OCI-LY1 (cell line): ENCODE results near the gene MYBPC3.
A peak's percentile ranks its signal among the peaks of the same experiment; 100 is the strongest.

Experiments
- H2AFZ ChIP-seq: fragments of 200-600 bp; sonication (generic), shearing (Covaris generic); 2 replicates; pipeline ENCODE4 v1.6.0; 2014; ENCODE audit warnings: antibody characterized with exemption, mild to moderate bottlenecking, low read length
- H3F3A ChIP-seq: fragments of 200-600 bp; sonication (generic), shearing (Covaris generic); 2 replicates; pipeline ENCODE4 v1.6.0; 2014; ENCODE audit warnings: mild to moderate bottlenecking, antibody characterized with exemption, low read length, moderate library complexity; ENCODE audit not compliant: insufficient read depth
- H3K27ac ChIP-seq: fragments of 200-600 bp; sonication (generic); 2 replicates; pipeline ENCODE4 v1.5.1; 2014; ENCODE audit warnings: low read length, mixed run types, mild to moderate bottlenecking, low read depth; ENCODE audit not compliant: poor library complexity, severe bottlenecking
- H3K27me3 ChIP-seq: fragments of 200-600 bp; sonication (generic); 2 replicates; pipeline ENCODE4 v1.6.0; 2014; ENCODE audit warnings: antibody characterized with exemption, mild to moderate bottlenecking, low read length, moderate library complexity; ENCODE audit not compliant: insufficient read depth
- H3K36me3 ChIP-seq: fragments of 200-600 bp; sonication (generic); 2 replicates; pipeline ENCODE4 v1.6.1; 2014; ENCODE audit warnings: mild to moderate bottlenecking, antibody characterized with exemption, low read length, moderate library complexity, mixed read lengths; ENCODE audit not compliant: insufficient read depth
- H3K4me1 ChIP-seq: fragments of 200-600 bp; sonication (generic); 2 replicates; pipeline ENCODE4 v1.5.1; 2014; ENCODE audit warnings: mild to moderate bottlenecking, low read length, moderate library complexity; ENCODE audit not compliant: insufficient read depth, severe bottlenecking
- H3K4me2 ChIP-seq: fragments of 200-600 bp; sonication (generic), shearing (Covaris generic); 2 replicates; pipeline ENCODE4 v1.6.1; 2014; ENCODE audit warnings: low read length
- H3K4me3 ChIP-seq: fragments of 200-600 bp; sonication (generic); 2 replicates; pipeline ENCODE4 v1.5.1; 2014; ENCODE audit warnings: low read length, low read depth, mild to moderate bottlenecking, mixed read lengths; ENCODE audit not compliant: poor library complexity, severe bottlenecking
- H3K79me2 ChIP-seq: fragments of 200-600 bp; shearing (Covaris generic); 2 replicates; pipeline ENCODE4 v1.6.1; 2016; ENCODE audit warnings: mixed run types, low read length, mixed read lengths; ENCODE audit not compliant: insufficient read depth
- H3K9ac ChIP-seq: fragments of 200-600 bp; sonication (generic), shearing (Covaris generic); 2 replicates; pipeline ENCODE4 v1.6.1; 2014; ENCODE audit warnings: mild to moderate bottlenecking, low read length, mixed read lengths
- H3K9me2 ChIP-seq: fragments of 200-600 bp; sonication (generic), shearing (Covaris generic); 2 replicates; pipeline ENCODE4 v1.6.1; 2014; ENCODE audit warnings: low read depth, mild to moderate bottlenecking, low read length, mixed read lengths
- H3K9me3 ChIP-seq: fragments of 200-600 bp; shearing (Covaris generic); 2 replicates; pipeline ENCODE4 v1.6.1; 2014; ENCODE audit warnings: low read length, mixed read lengths
- H4K20me1 ChIP-seq: fragments of 200-600 bp; sonication (generic), shearing (Covaris generic); 2 replicates; pipeline ENCODE4 v1.6.0; 2016; ENCODE audit warnings: mild to moderate bottlenecking, low read length; ENCODE audit not compliant: insufficient read depth
- EZH2 ChIP-seq: fragments of 200-600 bp; sonication (generic), shearing (Covaris generic); IDR thresholded peaks from 2 replicates; pipeline ENCODE4 v1.8.0; 2017; ENCODE audit warnings: borderline replicate concordance, mixed run types, mild to moderate bottlenecking, antibody characterized with exemption, low read length, moderate library complexity, mixed read lengths
- TF ChIP-seq, protein P1 (sequence below): fragments of 200-600 bp; sonication (generic), shearing (Covaris generic); IDR thresholded peaks from 2 replicates; pipeline ENCODE4 v1.5.1; 2017; ENCODE audit warnings: mild to moderate bottlenecking, antibody characterized with exemption, low read length, moderate library complexity, mixed read lengths

The MYBPC3 gene

DNA sequence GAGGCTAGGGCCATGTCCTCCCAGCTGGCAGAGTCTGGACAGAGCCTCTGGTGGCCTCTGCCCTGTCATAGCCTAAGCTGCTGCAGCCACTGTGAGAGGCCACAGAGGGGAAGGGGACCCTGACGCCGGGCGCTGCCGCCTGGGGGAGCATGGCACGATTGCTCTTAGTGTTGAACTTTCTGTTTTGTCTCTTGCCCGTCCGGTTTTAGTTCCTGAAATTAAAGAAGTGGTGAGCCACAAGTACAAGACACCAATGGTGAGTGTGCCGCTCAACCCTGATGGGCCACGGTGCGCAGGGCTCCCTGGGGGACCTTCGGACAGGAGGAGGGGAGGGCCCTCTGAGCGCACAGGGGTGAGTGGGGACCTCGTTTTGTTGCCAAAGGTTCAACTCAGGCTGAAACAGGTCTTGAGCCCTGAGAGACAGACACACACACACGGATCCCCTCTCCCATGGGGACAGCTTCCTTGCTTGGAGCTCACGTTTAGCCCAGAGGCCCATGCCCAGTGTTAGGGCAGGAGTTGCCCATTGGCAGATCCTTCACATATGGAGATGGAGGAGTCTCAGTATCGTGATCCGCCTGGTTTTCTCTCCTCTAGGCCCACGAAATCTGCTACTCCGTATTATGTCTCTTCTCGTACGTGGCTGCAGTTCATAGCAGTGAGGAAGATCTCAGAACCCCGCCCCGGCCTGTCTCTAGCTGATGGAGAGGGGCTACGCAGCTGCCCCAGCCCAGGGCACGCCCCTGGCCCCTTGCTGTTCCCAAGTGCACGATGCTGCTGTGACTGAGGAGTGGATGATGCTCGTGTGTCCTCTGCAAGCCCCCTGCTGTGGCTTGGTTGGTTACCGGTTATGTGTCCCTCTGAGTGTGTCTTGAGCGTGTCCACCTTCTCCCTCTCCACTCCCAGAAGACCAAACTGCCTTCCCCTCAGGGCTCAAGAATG lies 23.8 kb downstream of the MYBPC3 start:
- Histone ChIP-seq H3K27ac (peak overlapping the region; percentile 41), H3K4me2 (peak overlapping the region; percentile 11; the same call in 1 of the 2 replicates), H3K36me3 (peaks cover 27% of the 10 kb centered on the region; the same call in 1 of the 2 replicates), H3K9ac (peak overlapping the region; percentile 10; the same call in 1 of the 2 replicates), H3K4me3 (no peak overlapping the region), H3K27me3 (no peaks in the 10 kb centered on the region), H3F3A (no peaks in the 10 kb centered on the region), H3K79me2 (no peaks in the 10 kb centered on the region), H4K20me1 (no peaks in the 10 kb centered on the region), H3K9me2 (no peaks in the 10 kb centered on the region), H3K4me1 (peaks cover 10% of the 10 kb centered on the region), H2AFZ (no peak overlapping the region), H3K9me3 (no peaks in the 10 kb centered on the region)
- TF ChIP-seq EZH2 = no peak
- TF ChIP-seq, protein P1, sequence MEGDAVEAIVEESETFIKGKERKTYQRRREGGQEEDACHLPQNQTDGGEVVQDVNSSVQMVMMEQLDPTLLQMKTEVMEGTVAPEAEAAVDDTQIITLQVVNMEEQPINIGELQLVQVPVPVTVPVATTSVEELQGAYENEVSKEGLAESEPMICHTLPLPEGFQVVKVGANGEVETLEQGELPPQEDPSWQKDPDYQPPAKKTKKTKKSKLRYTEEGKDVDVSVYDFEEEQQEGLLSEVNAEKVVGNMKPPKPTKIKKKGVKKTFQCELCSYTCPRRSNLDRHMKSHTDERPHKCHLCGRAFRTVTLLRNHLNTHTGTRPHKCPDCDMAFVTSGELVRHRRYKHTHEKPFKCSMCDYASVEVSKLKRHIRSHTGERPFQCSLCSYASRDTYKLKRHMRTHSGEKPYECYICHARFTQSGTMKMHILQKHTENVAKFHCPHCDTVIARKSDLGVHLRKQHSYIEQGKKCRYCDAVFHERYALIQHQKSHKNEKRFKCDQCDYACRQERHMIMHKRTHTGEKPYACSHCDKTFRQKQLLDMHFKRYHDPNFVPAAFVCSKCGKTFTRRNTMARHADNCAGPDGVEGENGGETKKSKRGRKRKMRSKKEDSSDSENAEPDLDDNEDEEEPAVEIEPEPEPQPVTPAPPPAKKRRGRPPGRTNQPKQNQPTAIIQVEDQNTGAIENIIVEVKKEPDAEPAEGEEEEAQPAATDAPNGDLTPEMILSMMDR = peak; percentile 49; the same call in 1 of the 2 replicates

DNA sequence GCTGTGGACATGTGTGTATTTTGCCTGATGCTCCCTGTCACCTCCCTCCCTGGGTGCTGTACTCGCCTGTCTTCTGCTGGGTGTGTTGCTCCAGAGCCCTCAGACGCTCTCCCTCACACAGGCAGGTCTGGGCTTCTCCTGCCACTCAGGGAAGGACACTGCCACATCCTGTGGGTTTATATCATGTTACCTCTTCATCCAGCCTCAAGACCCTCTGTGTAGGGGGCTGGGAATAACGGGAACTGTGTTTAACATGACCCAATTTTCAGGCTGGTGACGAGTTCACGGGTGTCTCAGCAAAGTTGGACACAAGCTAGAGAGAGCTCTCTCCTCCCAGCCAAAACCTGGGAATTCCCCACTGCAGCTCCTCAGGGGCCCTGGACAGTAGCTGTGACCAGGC lies 24.6 kb downstream of the MYBPC3 start:
- Histone ChIP-seq H3K4me3 (no peak overlapping the region), H3K79me2 (no peaks in the 10 kb centered on the region), H3K9ac (peak overlapping the region; percentile 10; the same call in 1 of the 2 replicates), H3K9me2 (no peaks in the 10 kb centered on the region), H3K9me3 (no peaks in the 10 kb centered on the region), H4K20me1 (no peaks in the 10 kb centered on the region), H3K36me3 (peaks cover 27% of the 10 kb centered on the region; the same call in 1 of the 2 replicates), H2AFZ (no peak overlapping the region), H3K27me3 (no peaks in the 10 kb centered on the region), H3F3A (no peaks in the 10 kb centered on the region), H3K27ac (peak overlapping the region; percentile 41), H3K4me2 (peak overlapping the region; percentile 11; the same call in 1 of the 2 replicates), H3K4me1 (peaks cover 10% of the 10 kb centered on the region)
- no peak for TF ChIP-seq EZH2
- TF ChIP-seq, protein P1 = no peak

- H3K4me3 ChIP-seq = no peak overlapping the region
- no peaks in the 10 kb centered on the region for H3K27me3 ChIP-seq
- TF ChIP-seq EZH2 = no peak
- TF ChIP-seq, protein P1 = no peak
- H2AFZ ChIP-seq = no peak overlapping the region
- H3F3A ChIP-seq = no peaks in the 10 kb centered on the region
- no peak overlapping the region for H3K4me2 ChIP-seq
- H3K9me3 ChIP-seq = no peaks in the 10 kb centered on the region
- peaks cover 10% of the 10 kb centered on the region for H3K4me1 ChIP-seq
- H3K36me3 ChIP-seq = peaks cover 27% of the 10 kb centered on the region; the same call in 1 of the 2 replicates
- no peaks in the 10 kb centered on the region for H3K79me2 ChIP-seq
- H3K9ac ChIP-seq = no peak overlapping the region
- H3K9me2 ChIP-seq = no peaks in the 10 kb centered on the region
- H4K20me1 ChIP-seq = no peaks in the 10 kb centered on the region
- H3K27ac ChIP-seq = no peak overlapping the region
These were observed 25.5 kb downstream of the MYBPC3 start for GRCh38 chr11:47327025-47327424.
